Loucy (cell line): ENCODE results near the gene TPK1.

ENCODE experiments used
- EZH2phosphoT487 ChIP-seq: fragments of 200-600 bp; IDR thresholded peaks from 2 replicates; pipeline ENCODE4 v1.6.1; 2018; ENCODE audit warnings: antibody characterized with exemption, mild to moderate bottlenecking, moderate library complexity, borderline replicate concordance
- TF ChIP-seq, protein P1 (sequence below): fragments of 200-600 bp; sonication (generic); conservative IDR thresholded peaks from 2 replicates; pipeline ENCODE4 v1.5.1; 2014; ENCODE audit warnings: mild to moderate bottlenecking, antibody characterized with exemption, low read length

DNA sequence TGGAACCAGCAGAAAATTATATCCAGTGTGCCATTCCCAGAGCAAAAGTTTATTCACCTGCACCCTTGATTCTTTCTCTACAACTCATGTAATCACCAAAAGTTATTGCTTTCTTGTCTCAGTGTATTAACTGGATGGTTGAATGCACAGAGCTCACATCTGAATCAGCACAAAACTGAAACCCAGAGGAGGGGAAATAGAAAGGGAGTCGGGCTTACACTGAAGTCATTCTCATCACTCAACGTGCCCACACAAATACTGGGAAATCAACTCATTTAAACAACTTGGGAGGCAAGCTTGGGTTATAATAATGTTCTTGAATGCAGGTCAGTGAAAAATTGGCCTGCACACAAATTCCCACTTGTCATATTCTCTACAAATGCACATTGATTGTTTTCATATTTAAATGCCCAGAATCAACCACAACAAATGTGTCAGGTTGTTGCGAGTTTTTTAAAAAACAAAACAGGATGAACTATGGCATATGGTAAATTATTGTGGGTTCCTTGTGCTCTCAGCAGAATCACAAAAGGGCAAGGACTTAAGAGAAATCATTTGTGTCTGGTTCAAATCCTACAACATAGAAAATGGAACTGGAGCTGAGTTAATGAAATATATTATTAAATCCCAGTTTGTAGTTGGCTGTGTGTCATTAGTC, 306.5 kb downstream of the TPK1 start:
- TF ChIP-seq, protein P1, sequence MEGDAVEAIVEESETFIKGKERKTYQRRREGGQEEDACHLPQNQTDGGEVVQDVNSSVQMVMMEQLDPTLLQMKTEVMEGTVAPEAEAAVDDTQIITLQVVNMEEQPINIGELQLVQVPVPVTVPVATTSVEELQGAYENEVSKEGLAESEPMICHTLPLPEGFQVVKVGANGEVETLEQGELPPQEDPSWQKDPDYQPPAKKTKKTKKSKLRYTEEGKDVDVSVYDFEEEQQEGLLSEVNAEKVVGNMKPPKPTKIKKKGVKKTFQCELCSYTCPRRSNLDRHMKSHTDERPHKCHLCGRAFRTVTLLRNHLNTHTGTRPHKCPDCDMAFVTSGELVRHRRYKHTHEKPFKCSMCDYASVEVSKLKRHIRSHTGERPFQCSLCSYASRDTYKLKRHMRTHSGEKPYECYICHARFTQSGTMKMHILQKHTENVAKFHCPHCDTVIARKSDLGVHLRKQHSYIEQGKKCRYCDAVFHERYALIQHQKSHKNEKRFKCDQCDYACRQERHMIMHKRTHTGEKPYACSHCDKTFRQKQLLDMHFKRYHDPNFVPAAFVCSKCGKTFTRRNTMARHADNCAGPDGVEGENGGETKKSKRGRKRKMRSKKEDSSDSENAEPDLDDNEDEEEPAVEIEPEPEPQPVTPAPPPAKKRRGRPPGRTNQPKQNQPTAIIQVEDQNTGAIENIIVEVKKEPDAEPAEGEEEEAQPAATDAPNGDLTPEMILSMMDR, result no peak
- TF ChIP-seq EZH2phosphoT487, result no peak
